WERI-Rb-1 (cell line): ENCODE results near the gene WDR41.
"Not testable (repeated sequence)": the region's sequence is repeated elsewhere in the genome, so short reads cannot be mapped to it uniquely, and the experiment has no call there.

Experiments
- DNase-seq: peaks from one replicate; pipeline ENCODE4 v3.0.0-alpha.2; 2020
- H3K27ac ChIP-seq: fragments of 250-450 bp; sonication (Bioruptor Pico); 2 replicates; pipeline ENCODE4 v1.5.1; 2020; ENCODE audit warnings: mild to moderate bottlenecking, moderate library complexity
- H3K27me3 ChIP-seq: fragments of 250-450 bp; sonication (Bioruptor Pico); 2 replicates; pipeline ENCODE4 v1.5.1; 2021; ENCODE audit warnings: mild to moderate bottlenecking, low read depth, moderate library complexity; ENCODE audit not compliant: insufficient read depth, severe bottlenecking
- H3K36me3 ChIP-seq: fragments of 250-450 bp; sonication (Bioruptor Pico); 2 replicates; pipeline ENCODE4 v1.5.1; 2020; ENCODE audit warnings: mild to moderate bottlenecking, moderate library complexity
- H3K4me3 ChIP-seq: 2 replicates; pipeline ENCODE4 v1.5.1; 2011; ENCODE audit warnings: low read depth, mild to moderate bottlenecking, control low read depth, low read length
- H3K9me3 ChIP-seq: fragments of 250-450 bp; sonication (Bioruptor Pico); 2 replicates; pipeline ENCODE4 v1.5.1; 2021; ENCODE audit warnings: mild to moderate bottlenecking, moderate library complexity; ENCODE audit not compliant: severe bottlenecking
- CTCF ChIP-seq: IDR thresholded peaks from 2 replicates; pipeline ENCODE4 v1.5.1; 2011; ENCODE audit warnings: low read depth, mild to moderate bottlenecking, control low read depth, inconsistent platforms, low read length

The WDR41 gene

GRCh38 chr5:77390795-77391194, 101.3 kb downstream of the WDR41 start:
- Histone ChIP-seq H3K4me3 (no peak overlapping the region), H3K27me3 (no peaks in the 10 kb centered on the region), H3K9me3 (no peaks in the 10 kb centered on the region), H3K27ac (no peak overlapping the region), H3K36me3 (no peaks in the 10 kb centered on the region)
- no peak for DNase-seq
- TF ChIP-seq CTCF: no peak

DNA sequence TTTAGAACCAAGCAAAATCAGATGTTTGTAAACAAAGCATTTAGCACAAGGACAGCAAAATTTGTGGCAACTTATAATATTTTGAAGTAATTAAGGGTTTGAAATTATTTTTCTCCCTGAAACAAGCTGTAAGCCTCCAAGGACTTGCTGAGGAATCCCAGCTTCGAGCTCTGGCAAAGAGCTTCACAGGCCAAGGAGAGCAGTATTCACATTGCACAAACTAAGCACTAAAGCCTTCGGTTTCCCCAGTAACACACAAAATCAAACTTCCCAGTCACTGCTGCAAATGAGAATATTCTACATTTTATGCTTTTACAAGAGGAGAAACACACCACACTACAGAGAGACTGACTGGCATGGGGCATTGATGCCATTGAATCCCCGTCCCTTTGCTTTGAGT, 101.9 kb downstream of the WDR41 start:
- Histone ChIP-seq H3K9me3 (no peaks in the 10 kb centered on the region), H3K4me3 (no peak overlapping the region), H3K27ac (no peak overlapping the region), H3K27me3 (no peaks in the 10 kb centered on the region), H3K36me3 (no peaks in the 10 kb centered on the region)
- no peak for TF ChIP-seq CTCF
- no peak for DNase-seq

DNA sequence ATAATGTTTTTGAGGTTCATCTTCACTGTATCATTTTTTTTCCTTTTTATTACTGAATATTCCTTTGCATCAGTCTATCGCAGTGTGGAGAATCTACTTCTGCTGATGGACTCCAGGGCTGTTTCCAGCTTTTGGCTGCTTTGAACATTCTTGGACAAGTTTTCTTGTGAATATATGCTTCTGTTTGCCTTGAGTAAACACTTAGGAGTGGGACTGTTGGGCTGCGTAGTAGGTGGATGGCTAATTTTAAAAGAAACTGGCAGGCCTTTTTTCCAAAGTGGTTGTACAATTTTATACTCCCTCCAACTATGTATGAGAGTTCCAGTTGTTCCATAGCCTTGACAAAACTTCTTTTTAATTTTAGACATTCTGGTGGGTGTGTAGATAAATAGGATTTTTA, 102.4 kb downstream of the WDR41 start:
- H3K36me3 ChIP-seq: no peaks in the 10 kb centered on the region
- TF ChIP-seq CTCF: no peak
- no peak overlapping the region for H3K27ac ChIP-seq
- H3K27me3 ChIP-seq: no peaks in the 10 kb centered on the region
- H3K9me3 ChIP-seq: no peaks in the 10 kb centered on the region
- no peak overlapping the region for H3K4me3 ChIP-seq
- DNase-seq: no peak

- not testable (repeated sequence) for H3K27me3 ChIP-seq, H3K4me3 ChIP-seq, H3K9me3 ChIP-seq, H3K36me3 ChIP-seq, H3K27ac ChIP-seq, DNase-seq
Measured at GRCh38 chr5:77386340-77386739, 105.8 kb downstream of the WDR41 start.

DNA sequence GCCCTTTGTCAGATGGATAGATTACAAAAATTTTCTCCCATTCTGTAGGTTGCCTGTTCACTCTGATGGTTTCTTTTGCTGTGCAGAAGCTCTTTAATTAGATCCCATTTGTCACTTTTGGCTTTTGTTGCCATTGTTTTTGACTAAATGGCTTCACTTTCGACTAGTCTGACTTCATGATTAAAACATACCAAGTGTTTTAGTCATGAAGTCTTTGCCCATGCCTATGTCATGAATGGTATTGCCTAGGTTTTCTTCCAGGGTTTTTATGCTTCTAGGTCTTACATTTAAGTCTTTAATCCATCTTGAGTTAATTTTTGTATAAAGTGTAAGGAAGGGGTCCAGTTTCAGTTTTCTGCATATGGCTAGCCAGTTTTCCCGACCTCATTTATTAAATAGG, 108.8 kb downstream of the WDR41 start:
- DNase-seq, H3K27me3 ChIP-seq, H3K9me3 ChIP-seq, H3K36me3 ChIP-seq, H3K4me3 ChIP-seq, H3K27ac ChIP-seq: not testable (repeated sequence)
